GM12878 (cell line): Measurements from ENCODE around the gene SLC1A1.

Experiments used
- BRCA1 ChIP-seq: IDR thresholded peaks from 2 replicates; pipeline ENCODE4 v1.6.1; 2011; ENCODE audit warnings: low read depth, low read length, improper control_type of control experiment
- CBX5 ChIP-seq: sonication (generic); IDR thresholded peaks from 2 replicates; pipeline ENCODE4 v1.6.1; 2016; ENCODE audit warnings: low read depth, moderate library complexity, mild to moderate bottlenecking, inconsistent platforms
- GABPA ChIP-seq: IDR thresholded peaks from 2 replicates; pipeline ENCODE4 v1.6.1; 2014; ENCODE audit warnings: antibody characterized with exemption, low read depth, mild to moderate bottlenecking, inconsistent platforms
- MYC ChIP-seq: IDR thresholded peaks from 2 replicates; pipeline ENCODE4 v1.6.1; 2011; ENCODE audit warnings: mild to moderate bottlenecking, low read length, moderate library complexity, inconsistent platforms; ENCODE audit not compliant: insufficient read depth, insufficient replicate concordance, insufficient read length, severe bottlenecking
- POLR2AphosphoS5 ChIP-seq: IDR thresholded peaks from 2 replicates; pipeline ENCODE4 v1.6.1; 2011; ENCODE audit warnings: mild to moderate bottlenecking, low read length, inconsistent platforms
- RAD21 ChIP-seq: IDR thresholded peaks from 2 replicates; pipeline ENCODE4 v1.6.1; 2011; ENCODE audit warnings: mild to moderate bottlenecking, low read depth, low read length, moderate library complexity; ENCODE audit not compliant: insufficient read depth
- REST ChIP-seq: IDR thresholded peaks from 2 replicates; pipeline ENCODE4 v1.6.1; 2012; ENCODE audit warnings: mild to moderate bottlenecking, low read depth, low read length
- RFX5 ChIP-seq: IDR thresholded peaks from 2 replicates; pipeline ENCODE4 v1.6.1; 2011; ENCODE audit warnings: low read depth, low read length, improper control_type of control experiment
- TF ChIP-seq, protein P1 (sequence below): fragments of 450-650 bp; IDR thresholded peaks from 2 replicates; pipeline ENCODE4 v1.6.1; 2017; ENCODE audit warnings: antibody characterized with exemption, mild to moderate bottlenecking, moderate library complexity

- no peak for TF ChIP-seq REST
- no peak for TF ChIP-seq GABPA
- TF ChIP-seq RFX5 = no peak
- TF ChIP-seq MYC = no peak
- TF ChIP-seq BRCA1 = no peak
- TF ChIP-seq RAD21 = no peak
- no peak for TF ChIP-seq CBX5
- TF ChIP-seq POLR2AphosphoS5 = no peak
- TF ChIP-seq, protein P1, sequence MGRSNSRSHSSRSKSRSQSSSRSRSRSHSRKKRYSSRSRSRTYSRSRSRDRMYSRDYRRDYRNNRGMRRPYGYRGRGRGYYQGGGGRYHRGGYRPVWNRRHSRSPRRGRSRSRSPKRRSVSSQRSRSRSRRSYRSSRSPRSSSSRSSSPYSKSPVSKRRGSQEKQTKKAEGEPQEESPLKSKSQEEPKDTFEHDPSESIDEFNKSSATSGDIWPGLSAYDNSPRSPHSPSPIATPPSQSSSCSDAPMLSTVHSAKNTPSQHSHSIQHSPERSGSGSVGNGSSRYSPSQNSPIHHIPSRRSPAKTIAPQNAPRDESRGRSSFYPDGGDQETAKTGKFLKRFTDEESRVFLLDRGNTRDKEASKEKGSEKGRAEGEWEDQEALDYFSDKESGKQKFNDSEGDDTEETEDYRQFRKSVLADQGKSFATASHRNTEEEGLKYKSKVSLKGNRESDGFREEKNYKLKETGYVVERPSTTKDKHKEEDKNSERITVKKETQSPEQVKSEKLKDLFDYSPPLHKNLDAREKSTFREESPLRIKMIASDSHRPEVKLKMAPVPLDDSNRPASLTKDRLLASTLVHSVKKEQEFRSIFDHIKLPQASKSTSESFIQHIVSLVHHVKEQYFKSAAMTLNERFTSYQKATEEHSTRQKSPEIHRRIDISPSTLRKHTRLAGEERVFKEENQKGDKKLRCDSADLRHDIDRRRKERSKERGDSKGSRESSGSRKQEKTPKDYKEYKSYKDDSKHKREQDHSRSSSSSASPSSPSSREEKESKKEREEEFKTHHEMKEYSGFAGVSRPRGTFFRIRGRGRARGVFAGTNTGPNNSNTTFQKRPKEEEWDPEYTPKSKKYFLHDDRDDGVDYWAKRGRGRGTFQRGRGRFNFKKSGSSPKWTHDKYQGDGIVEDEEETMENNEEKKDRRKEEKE = no peak
Observed at GRCh38 chr9:4442806-4443205, 47.5 kb upstream of the SLC1A1 start.
